ENCODE results near the gene ROR2.
"Not testable (repeated sequence)": the region's sequence is repeated elsewhere in the genome, so short reads cannot be mapped to it uniquely, and the experiment has no call there.

The ROR2 gene

DNA sequence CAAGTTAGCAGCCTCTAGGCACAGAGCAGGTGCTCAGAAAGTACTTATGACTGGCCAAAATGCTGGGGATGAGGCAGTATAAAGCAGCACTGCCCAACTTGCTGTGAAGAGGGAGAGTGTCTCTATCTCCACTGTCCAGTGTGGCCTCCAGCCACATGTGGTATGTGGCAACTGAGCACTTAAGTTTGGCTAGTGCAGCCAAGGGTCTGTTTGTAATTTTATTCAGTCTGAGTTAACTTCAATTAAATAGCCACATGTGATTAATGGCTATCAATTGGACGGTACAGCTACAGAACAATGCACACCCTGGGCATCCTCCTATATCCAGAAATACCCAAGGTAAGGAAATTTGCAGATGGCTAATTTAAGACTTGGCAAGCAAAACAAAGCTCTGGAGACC lies 26.9 kb downstream of the ROR2 start:
- DNase-seq (ENCODE audit: low read depth): no peak

- no peak for DNase-seq (ENCODE audit: low read depth)
Measured at GRCh38 chr9:91921371-91921770, 28.7 kb downstream of the ROR2 start.

- no peak for DNase-seq (ENCODE audit: low read depth)
Measured at GRCh38 chr9:91920630-91921350, 29.2 kb downstream of the ROR2 start.

DNA sequence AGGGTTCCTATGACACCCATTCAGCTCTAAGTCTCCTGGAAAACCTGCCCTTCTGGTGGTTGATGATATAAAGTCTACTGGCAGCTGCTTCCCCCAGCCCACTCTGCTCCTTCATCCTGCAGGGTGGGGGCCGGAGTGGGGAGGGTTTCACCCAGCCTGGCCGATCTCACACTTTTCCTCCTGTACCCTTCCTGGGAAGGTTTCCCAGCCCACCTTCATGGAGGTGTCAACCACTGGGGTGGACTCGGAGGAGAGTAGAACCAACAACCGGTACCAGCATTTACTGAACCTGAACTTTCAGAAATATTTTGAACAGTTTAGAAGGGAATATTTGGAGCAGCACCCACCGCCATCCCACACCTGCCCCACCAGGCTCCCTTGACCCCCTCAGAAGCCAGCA lies 30.4 kb downstream of the ROR2 start:
- no peak for DNase-seq (ENCODE audit: low read depth)

DNA sequence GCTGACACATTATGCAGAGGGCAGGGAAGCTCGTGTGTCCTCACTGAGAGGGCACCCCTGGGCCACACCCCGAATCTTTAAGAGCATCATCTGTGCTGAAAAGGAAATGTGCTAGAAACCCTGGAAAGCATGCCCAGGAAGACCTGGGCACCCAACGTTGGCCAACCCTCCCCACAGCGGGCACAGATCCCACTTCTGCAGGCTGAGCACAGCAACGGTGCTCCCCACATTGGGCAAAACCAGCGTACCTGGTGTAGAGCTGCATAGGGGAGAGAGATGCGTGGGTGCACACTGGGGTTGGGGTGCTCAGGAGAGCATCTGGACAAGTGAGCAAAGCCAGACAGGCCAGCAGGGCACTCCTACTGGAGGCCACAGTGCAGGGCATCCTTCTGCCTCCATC lies 32.6 kb downstream of the ROR2 start:
- no peak for DNase-seq (ENCODE audit: low read depth)

GRCh38 chr9:91915524-91916263 lies 34.3 kb downstream of the ROR2 start:
- DNase-seq (ENCODE audit: low read depth): no peak

DNA sequence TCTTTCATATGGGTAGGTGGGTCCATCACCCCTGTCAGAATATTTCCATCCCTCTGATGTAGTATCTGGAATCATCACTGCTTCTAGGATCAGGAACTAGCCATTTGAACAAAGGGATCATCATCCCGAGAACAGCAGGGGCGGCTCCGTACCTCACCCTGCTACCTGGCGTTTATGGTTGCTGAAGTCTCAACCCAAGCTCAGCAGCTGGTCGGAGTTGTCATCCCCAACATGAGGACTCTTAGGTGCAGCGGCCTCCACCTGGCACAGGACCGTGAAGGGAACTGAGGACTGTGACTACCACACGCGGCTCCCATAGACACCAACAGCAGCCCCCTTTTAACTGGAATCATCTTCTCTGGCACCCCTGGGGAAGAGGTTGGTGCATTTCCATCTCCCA lies 35.1 kb downstream of the ROR2 start:
- DNase-seq (ENCODE audit: low read depth): no peak

DNA sequence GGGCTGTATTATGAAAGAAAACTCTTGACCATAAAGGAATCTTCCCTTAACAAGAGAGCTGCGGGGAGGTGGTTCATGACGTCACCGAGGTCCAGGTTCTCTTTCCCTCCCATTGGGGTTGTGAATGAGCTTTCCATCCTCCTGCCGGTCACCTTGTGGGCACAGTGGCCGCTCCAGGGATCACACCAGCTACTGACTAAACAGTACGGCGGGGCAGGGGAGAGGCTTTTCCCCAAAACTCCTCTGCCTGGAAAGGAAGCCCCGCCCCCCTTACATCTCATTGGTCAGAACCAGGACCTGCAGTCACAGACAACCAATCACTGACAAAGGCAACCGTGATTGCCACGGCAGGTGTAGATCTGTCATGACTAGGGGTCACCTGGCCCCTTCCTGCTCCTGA lies 35.6 kb downstream of the ROR2 start:
- DNase-seq (ENCODE audit: low read depth): no peak

GRCh38 chr9:91913986-91914385 lies 36.0 kb downstream of the ROR2 start:
- DNase-seq (ENCODE audit: low read depth): no peak

GRCh38 chr9:91913096-91913495 lies 36.9 kb downstream of the ROR2 start:
- DNase-seq (ENCODE audit: low read depth): no peak

DNA sequence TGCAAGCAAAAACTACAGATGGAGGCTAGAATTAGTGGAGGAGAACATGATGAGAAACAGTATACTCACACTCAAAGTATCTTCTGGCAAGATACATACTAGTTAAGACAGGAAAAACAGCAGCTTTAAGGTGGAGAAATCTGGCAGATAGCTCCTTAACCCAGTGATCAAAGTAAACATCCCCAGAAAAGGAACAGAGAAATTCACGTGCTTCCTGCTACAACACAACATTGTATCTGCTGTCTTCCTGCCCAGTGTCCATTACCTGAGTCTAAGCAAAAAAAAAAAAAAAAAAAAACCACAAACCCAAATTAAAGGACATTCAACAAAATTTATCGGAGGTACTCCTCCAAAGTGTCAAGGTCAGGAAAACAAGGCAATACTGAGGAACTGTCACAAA lies 38.4 kb downstream of the ROR2 start:
- no peak for DNase-seq (ENCODE audit: low read depth)

GRCh38 chr9:91909256-91909655 lies 40.8 kb downstream of the ROR2 start:
- DNase-seq (ENCODE audit: low read depth): not testable (repeated sequence)

DNA sequence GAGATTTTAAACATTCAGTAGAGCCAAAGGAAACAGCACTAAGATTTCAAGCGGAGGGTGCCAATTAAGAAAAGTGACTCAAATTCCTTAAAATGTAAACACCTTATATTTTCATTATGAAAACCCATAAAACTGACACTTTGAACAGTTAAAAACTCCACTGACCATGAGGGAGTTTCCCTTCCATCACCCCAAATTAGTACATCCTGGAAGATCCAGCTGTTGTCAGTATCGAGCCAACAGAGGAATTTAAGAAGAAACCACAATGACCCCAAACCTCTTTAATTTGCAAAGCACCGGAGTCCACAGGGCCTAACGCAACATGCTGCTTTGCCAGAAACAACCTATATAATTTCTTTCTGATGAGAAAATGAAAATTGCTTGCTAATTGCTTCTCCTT lies 41.3 kb downstream of the ROR2 start:
- DNase-seq (ENCODE audit: low read depth): no peak

DNA sequence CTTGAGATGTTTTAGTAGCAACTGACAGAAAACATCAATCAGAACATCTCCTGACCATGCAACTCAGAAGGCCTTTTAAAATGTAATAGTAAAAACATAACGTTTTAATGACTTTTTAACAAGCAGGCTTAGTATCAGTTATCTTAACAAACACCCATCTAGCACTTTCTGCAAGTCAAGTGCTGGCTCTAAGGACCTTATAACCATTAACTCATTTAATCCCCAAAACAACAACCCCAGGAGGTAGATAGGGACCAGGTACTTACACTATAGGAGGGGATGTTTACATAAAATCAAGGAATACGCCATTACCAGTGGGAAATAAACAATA lies 41.8 kb downstream of the ROR2 start:
- DNase-seq (ENCODE audit: low read depth): no peak

DNA sequence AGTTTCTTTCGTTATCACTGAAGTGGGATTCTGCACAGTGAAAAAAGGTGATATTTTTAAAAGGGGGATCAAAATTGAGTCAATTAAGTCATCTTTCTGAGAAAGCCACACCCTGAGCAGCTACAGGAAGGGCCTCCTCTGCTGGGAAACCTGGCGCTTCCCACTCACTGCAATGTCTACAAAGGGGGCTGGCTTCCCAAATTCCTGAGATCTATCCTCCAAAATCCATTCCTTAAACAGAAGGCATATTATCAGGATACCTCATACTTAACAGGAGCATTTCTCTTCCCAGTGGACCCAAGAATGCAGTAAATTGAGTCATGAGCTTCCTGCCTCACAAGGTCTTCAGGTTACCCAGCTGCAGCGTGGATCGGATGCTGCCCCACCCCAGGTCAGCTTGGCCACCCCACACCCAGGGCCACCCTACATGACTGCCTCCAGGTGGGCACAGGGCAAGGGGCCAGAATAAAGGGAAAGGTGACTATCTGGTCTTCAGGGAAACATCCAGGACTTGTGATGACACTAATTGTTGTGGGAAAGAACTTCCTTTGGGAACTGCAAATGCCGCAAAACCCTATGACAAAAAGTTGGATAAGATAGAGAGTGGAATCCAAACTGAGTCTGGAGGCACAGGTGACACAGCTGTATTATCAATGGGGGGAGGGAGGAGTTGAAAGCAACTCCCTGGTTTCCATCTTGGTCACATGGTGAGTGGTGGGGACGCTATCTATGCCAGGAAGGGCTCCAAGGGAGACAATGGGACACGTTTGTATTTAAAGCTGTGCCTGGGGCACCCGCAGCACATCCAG lies 42.3 kb downstream of the ROR2 start:
- no peak for DNase-seq (ENCODE audit: low read depth)

- no peak for DNase-seq (ENCODE audit: low read depth)
Measured at GRCh38 chr9:91905991-91906469, 44.0 kb downstream of the ROR2 start.

- DNase-seq (ENCODE audit: low read depth): no peak
Measured at GRCh38 chr9:91905237-91905650, 44.8 kb downstream of the ROR2 start.

DNA sequence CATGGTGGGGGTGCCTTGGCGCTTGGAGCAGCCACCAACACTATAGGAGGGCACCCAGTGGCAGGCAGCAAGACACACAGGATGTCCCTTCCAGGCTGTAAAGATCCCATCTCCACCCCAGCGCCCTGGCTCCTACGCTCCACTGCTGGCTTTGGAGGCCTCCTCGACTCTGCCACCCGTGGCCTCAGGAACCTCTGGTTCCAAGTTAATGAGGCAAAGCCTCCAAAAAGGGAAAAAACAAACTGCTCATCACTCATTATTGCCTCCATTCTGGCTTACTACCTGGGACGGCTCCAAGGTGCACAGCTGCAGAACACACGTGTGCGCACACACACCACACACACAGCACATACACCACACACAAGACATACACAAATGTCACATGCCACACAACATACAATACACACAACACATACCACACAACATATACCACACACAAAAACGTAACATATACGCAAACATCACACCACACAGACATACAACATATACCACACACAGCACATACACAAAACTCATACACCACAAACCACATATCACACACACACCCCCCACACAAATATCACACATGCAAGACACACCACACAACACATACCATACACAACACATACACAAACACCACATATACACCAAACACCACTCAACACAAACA lies 45.3 kb downstream of the ROR2 start:
- DNase-seq (ENCODE audit: low read depth): no peak

GRCh38 chr9:91903126-91903911 lies 46.7 kb downstream of the ROR2 start:
- no peak for DNase-seq (ENCODE audit: low read depth)

GRCh38 chr9:91902475-91903125 lies 47.4 kb downstream of the ROR2 start:
- no peak for DNase-seq (ENCODE audit: low read depth)

GRCh38 chr9:91900797-91901177 lies 49.2 kb downstream of the ROR2 start:
- DNase-seq (ENCODE audit: low read depth): no peak
